HL-60 (cell line): Measurements from ENCODE around the gene CEACAM4.

Experiments
- GABPA ChIP-seq: IDR thresholded peaks from 2 replicates; pipeline ENCODE4 v1.6.1; 2012; ENCODE audit warnings: low read depth
- POLR2AphosphoS5 ChIP-seq: IDR thresholded peaks from 2 replicates; pipeline ENCODE4 v1.6.1; 2012; ENCODE audit warnings: low read depth
- TF ChIP-seq, protein P1 (sequence below): IDR thresholded peaks from 2 replicates; pipeline ENCODE4 v1.6.1; 2012; ENCODE audit warnings: low read depth; ENCODE audit not compliant: insufficient replicate concordance
- TF ChIP-seq, protein P2 (sequence below): IDR thresholded peaks from one replicate; pipeline ENCODE4 v1.5.1; 2011; ENCODE audit warnings: low read length, control low read depth, inconsistent platforms; ENCODE audit not compliant: insufficient read depth

DNA sequence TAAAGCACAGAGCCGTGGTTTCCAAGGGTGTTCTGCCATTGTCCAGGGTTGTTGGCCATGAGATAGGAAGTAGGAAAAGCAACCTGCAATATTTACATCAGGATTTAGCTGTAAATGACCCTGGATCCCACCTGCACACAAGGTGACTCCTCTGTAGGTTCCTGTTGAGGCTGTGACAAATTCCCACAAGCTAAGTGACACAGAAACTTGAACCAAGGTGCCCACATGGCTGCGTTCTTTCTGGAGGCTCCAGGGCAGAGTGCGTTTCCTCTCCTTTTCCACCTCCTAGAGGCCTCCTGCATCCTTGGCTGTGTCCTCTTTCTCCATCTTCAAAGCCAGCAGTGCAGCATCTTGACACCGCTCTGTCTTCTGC, 39.0 kb downstream of the CEACAM4 start:
- TF ChIP-seq, protein P1, sequence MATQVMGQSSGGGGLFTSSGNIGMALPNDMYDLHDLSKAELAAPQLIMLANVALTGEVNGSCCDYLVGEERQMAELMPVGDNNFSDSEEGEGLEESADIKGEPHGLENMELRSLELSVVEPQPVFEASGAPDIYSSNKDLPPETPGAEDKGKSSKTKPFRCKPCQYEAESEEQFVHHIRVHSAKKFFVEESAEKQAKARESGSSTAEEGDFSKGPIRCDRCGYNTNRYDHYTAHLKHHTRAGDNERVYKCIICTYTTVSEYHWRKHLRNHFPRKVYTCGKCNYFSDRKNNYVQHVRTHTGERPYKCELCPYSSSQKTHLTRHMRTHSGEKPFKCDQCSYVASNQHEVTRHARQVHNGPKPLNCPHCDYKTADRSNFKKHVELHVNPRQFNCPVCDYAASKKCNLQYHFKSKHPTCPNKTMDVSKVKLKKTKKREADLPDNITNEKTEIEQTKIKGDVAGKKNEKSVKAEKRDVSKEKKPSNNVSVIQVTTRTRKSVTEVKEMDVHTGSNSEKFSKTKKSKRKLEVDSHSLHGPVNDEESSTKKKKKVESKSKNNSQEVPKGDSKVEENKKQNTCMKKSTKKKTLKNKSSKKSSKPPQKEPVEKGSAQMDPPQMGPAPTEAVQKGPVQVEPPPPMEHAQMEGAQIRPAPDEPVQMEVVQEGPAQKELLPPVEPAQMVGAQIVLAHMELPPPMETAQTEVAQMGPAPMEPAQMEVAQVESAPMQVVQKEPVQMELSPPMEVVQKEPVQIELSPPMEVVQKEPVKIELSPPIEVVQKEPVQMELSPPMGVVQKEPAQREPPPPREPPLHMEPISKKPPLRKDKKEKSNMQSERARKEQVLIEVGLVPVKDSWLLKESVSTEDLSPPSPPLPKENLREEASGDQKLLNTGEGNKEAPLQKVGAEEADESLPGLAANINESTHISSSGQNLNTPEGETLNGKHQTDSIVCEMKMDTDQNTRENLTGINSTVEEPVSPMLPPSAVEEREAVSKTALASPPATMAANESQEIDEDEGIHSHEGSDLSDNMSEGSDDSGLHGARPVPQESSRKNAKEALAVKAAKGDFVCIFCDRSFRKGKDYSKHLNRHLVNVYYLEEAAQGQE = no peak
- TF ChIP-seq, protein P2, sequence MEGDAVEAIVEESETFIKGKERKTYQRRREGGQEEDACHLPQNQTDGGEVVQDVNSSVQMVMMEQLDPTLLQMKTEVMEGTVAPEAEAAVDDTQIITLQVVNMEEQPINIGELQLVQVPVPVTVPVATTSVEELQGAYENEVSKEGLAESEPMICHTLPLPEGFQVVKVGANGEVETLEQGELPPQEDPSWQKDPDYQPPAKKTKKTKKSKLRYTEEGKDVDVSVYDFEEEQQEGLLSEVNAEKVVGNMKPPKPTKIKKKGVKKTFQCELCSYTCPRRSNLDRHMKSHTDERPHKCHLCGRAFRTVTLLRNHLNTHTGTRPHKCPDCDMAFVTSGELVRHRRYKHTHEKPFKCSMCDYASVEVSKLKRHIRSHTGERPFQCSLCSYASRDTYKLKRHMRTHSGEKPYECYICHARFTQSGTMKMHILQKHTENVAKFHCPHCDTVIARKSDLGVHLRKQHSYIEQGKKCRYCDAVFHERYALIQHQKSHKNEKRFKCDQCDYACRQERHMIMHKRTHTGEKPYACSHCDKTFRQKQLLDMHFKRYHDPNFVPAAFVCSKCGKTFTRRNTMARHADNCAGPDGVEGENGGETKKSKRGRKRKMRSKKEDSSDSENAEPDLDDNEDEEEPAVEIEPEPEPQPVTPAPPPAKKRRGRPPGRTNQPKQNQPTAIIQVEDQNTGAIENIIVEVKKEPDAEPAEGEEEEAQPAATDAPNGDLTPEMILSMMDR = no peak
- no peak for TF ChIP-seq GABPA
- TF ChIP-seq POLR2AphosphoS5 = no peak
